Endothelial cell of umbilical vein (primary cell): ENCODE results near the gene QRFP. TPM values are rescaled to one million over a fixed set of nuclear protein-coding genes. Genes with fewer than 3 reads are reported as not detected.

Experiments used
- BruUV-seq: library from RNA; stranded (reverse); fragments of 400-500 nt; replicated peaks from 2 replicates; lab custom pipeline; 2021; lab: Mats Ljungman, UMichigan
- CTCF ChIA-PET: fragments of 300-600, 350-600 bp; sonication (Branson Sonifier 250); formaldehyde crosslinking; loops from one replicate; lab custom pipeline; 2021; ENCODE audit warnings: antibody characterized with exemption, inconsistent platforms; lab: Charles Lee
- POLR2A ChIA-PET: fragments of 300-600, 350-600 bp; sonication (Branson Sonifier 250); formaldehyde crosslinking; loops from one replicate; lab custom pipeline; 2021; ENCODE audit warnings: antibody characterized with exemption, inconsistent platforms; lab: Charles Lee
- DNase-seq: peaks from one replicate; pipeline ENCODE4 v3.0.0-alpha.2; 2011; ENCODE audit warnings: low read depth, low spot score
- FAIRE-seq: peaks from 2 replicates; lab custom pipeline; 2011; peaks lifted over from hg19 to GRCh38; lab: Jason Lieb, UNC
- H2AFZ ChIP-seq: 2 replicates; pipeline ENCODE4 v1.6.0; 2012; ENCODE audit warnings: low read depth, low read length, control low read depth, inconsistent platforms
- H3K27ac ChIP-seq: 2 replicates; pipeline ENCODE4 v1.5.1; 2011; ENCODE audit warnings: low read depth, mild to moderate bottlenecking, control low read depth, low read length, moderate library complexity; ENCODE audit not compliant: insufficient read depth
- H3K27me3 ChIP-seq, 2 experiments: 2 replicates each; pipeline versions ENCODE4 v1.6.0 to v1.6.1; 2011; ENCODE audit warnings: low read length in 2 of 2, mixed read lengths in 1 of 2; ENCODE audit not compliant: control insufficient read depth in 2 of 2, insufficient read depth in 2 of 2
- H3K36me3 ChIP-seq, 2 experiments: 2 replicates in 1 of 2; 3 replicates in 1 of 2; pipeline ENCODE4 v1.5.1; 2011; ENCODE audit warnings: low read length in 2 of 2, mild to moderate bottlenecking in 1 of 2, moderate library complexity in 1 of 2; ENCODE audit not compliant: control insufficient read depth in 2 of 2, insufficient read depth in 2 of 2; ENCODE audit errors: extremely low read depth in 1 of 2
- H3K4me1 ChIP-seq: 3 replicates; pipeline ENCODE4 v1.5.1; 2011; ENCODE audit warnings: mild to moderate bottlenecking, low read length; ENCODE audit not compliant: control insufficient read depth, insufficient read depth; ENCODE audit errors: extremely low read depth
- H3K4me2 ChIP-seq: 2 replicates; pipeline ENCODE4 v1.6.1; 2011; ENCODE audit warnings: low read length, control low read depth, mixed read lengths; ENCODE audit not compliant: insufficient read depth
- H3K4me3 ChIP-seq, 3 experiments: fragments of 200-600 bp in 1 of 3; sonication (generic), shearing (Covaris generic) in 1 of 3; replicated peaks in 1 of 3; 2 replicates each; pipeline ENCODE4 v1.5.1; 2011 to 2016; ENCODE audit warnings: control low read depth in 3 of 3, low read length in 3 of 3, mild to moderate bottlenecking in 2 of 3, inconsistent platforms in 1 of 3, low read depth in 1 of 3, moderate library complexity in 1 of 3; ENCODE audit not compliant: insufficient read depth in 1 of 3
- H3K79me2 ChIP-seq: 2 replicates; pipeline ENCODE4 v1.6.0; 2012; ENCODE audit warnings: low read length, inconsistent platforms; ENCODE audit not compliant: control insufficient read depth, insufficient read depth
- H3K9ac ChIP-seq: replicated peaks from 2 replicates; pipeline ENCODE3; 2011; ENCODE audit warnings: low read length, control low read depth; ENCODE audit not compliant: insufficient read depth; ENCODE audit errors: extremely low read depth
- H3K9me1 ChIP-seq: replicated peaks from 3 replicates; pipeline ENCODE4 v1.6.0; 2011; ENCODE audit warnings: mild to moderate bottlenecking, low read length; ENCODE audit not compliant: control insufficient read depth, insufficient read depth; ENCODE audit errors: extremely low read depth
- H3K9me3 ChIP-seq: replicated peaks from 2 replicates; pipeline ENCODE4 v1.5.1; 2012; ENCODE audit warnings: low read length, inconsistent platforms; ENCODE audit not compliant: control insufficient read depth, insufficient read depth
- H4K20me1 ChIP-seq: replicated peaks from 2 replicates; pipeline ENCODE3; 2011; ENCODE audit warnings: mild to moderate bottlenecking, low read length; ENCODE audit not compliant: control insufficient read depth, insufficient read depth; ENCODE audit errors: extremely low read depth
- CTCF ChIP-seq, 2 donors: IDR thresholded peaks; 1 replicate in 1 of 2; 2 replicates in 1 of 2; pipeline ENCODE4 v1.5.1; 2011; ENCODE audit warnings: low read length in 2 of 2, mild to moderate bottlenecking in 2 of 2, moderate library complexity in 2 of 2, control low read depth in 1 of 2, inconsistent platforms in 1 of 2, low read depth in 1 of 2; ENCODE audit not compliant: insufficient read depth in 1 of 2; ENCODE audit errors: extremely low read depth in 1 of 2
- EZH2 ChIP-seq: IDR thresholded peaks from 2 replicates; pipeline ENCODE4 v1.6.1; 2012; ENCODE audit warnings: borderline replicate concordance, low read depth, mild to moderate bottlenecking, moderate library complexity, low read length, inconsistent platforms; ENCODE audit not compliant: severe bottlenecking
- FOS ChIP-seq: IDR thresholded peaks from 2 replicates; pipeline ENCODE4 v1.6.1; 2011; ENCODE audit warnings: mild to moderate bottlenecking, low read length, moderate library complexity, borderline replicate concordance; ENCODE audit not compliant: insufficient read depth
- GATA2 ChIP-seq: IDR thresholded peaks from 2 replicates; pipeline ENCODE4 v1.7.0; 2011; ENCODE audit warnings: low read depth, mild to moderate bottlenecking, moderate library complexity, mixed read lengths, low read length; ENCODE audit not compliant: insufficient read length, insufficient read depth
- JUN ChIP-seq: IDR thresholded peaks from 2 replicates; pipeline ENCODE4 v1.6.1; 2011; ENCODE audit warnings: borderline replicate concordance, low read depth; ENCODE audit not compliant: insufficient read length, insufficient read depth
- MAX ChIP-seq: IDR thresholded peaks from 2 replicates; pipeline ENCODE4 v1.6.1; 2011; ENCODE audit not compliant: insufficient read depth, insufficient read length
- MYC ChIP-seq: IDR thresholded peaks from one replicate; pipeline ENCODE4 v1.6.1; 2011; ENCODE audit warnings: mild to moderate bottlenecking, low read depth, low read length
- POLR2A ChIP-seq: IDR thresholded peaks from 2 replicates; pipeline ENCODE4 v1.6.1; 2012; ENCODE audit warnings: low read depth, mild to moderate bottlenecking, control low read depth, low read length
- POLR2AphosphoS5 ChIP-seq: IDR thresholded peaks from 2 replicates; pipeline ENCODE4 v1.6.1; 2012; ENCODE audit warnings: low read depth, mild to moderate bottlenecking, control low read depth, low read length, moderate library complexity; ENCODE audit not compliant: insufficient read depth
- dilution Hi-C: fragments of 300-500 bp; cut with MboI; formaldehyde crosslinking; loops from one replicate; pipeline ENCODE4 v1.15.0; 2019; ENCODE audit warnings: low sequenced_read_pairs; ENCODE audit not compliant: extremely low pct_ligation_motif_present
- intact Hi-C: fragments of 100-400 bp; cut with micrococcal nuclease; formaldehyde crosslinking; loops from one replicate; pipeline ENCODE4 v1.10.0; 2022
- polyA plus RNA-seq, 4 experiments: library from polyadenylated mRNA; depleted of rRNA in 3 of 4; stranded (reverse) in 3 of 4; unstranded in 1 of 4; fragments of >200 nt; gene quantifications; 2 replicates each; pipeline versions ENCODE4 v1.2.1 to v1.2.3, GENCODE V29; 2011 to 2012; ENCODE audit warnings: missing spikeins in 1 of 4
- total RNA-seq: library from RNA; stranded (reverse); gene quantifications from 2 replicates; pipeline ENCODE4 v1.2.3, GENCODE V29; 2021

Gene QRFP
- total and polyA plus RNA-seq, 2 donors (not counting 3 experiments of a cell fraction or from before 2014, with no cell fraction given), result not detected

- BruUV-seq, result no TSS peak
- TF ChIP-seq GATA2 (peak; percentile 83), POLR2A (peak; percentile 62), CTCF (IDR thresholded peaks at IDR 0.05; ENCODE audit: extremely low read depth in 1 of 2, insufficient read depth in 1 of 2, low read depth in 1 of 2, low read length in 2 of 2) (no peak), EZH2 (no peak), MAX (no peak), FOS (peak; percentile 82), MYC (peak; percentile 19), POLR2AphosphoS5 (peak; percentile 93), JUN (peak; percentile 67)
- CTCF ChIA-PET, result interaction anchor here (0.8 to 2.4 kb wide), 15 partner anchors 11 to 200 kb away, joined by 3 to 16 read pairs (median 5); partner anchors contain the start of gene ABL1
- dilution Hi-C loops (no loop called here), intact Hi-C loops (loop anchor here (1.0 to 5.0 kb wide), 5 partner anchors 12 to 394 kb away; no protein-coding TSS in a partner anchor)
- Histone ChIP-seq H3K9me3 (no peaks in the 10 kb centered on the region), H3K9ac (peak overlapping the region; percentile 73), H3K79me2 (peaks cover 71% of the 10 kb centered on the region), H3K4me1 (peaks cover 62% of the 10 kb centered on the region), H3K27me3 (no peaks in the 10 kb centered on the region), H3K9me1 (no peaks in the 10 kb centered on the region), H2AFZ (no peak overlapping the region), H3K4me3 (peak overlapping the region in 2 of 3 experiments; percentile 2 to 56), H3K4me2 (peak overlapping the region; percentile 81), H3K27ac (peak overlapping the region; percentile 95), H3K36me3 (no peaks in the 10 kb centered on the region), H4K20me1 (no peaks in the 10 kb centered on the region)
- DNase-seq (peak; percentile 93), FAIRE-seq (peak; percentile 88)
- POLR2A ChIA-PET, result interaction anchor here (0.6 to 2.0 kb wide), 4 partner anchors 9 to 89 kb away, joined by 3 to 6 read pairs (median 4); partner anchors contain the start of gene ABL1
These were observed 49.9 kb downstream of the QRFP start for GRCh38 chr9:130846487-130847305.
